IMR-90 (cell line): ENCODE results near the gene TBCEL. TPM values are rescaled to one million over a fixed set of nuclear protein-coding genes. Genes with fewer than 3 reads are reported as not detected.

Experiments used
- ATAC-seq: fragments of 200-7000 bp; cut with Tn5 transposase; 2 replicates; pipeline ENCODE4 v1.9.1; 2020; ENCODE audit warnings: low read depth, mild to moderate bottlenecking, moderate library complexity
- BruUV-seq: library from RNA; stranded (reverse); fragments of 400-500 nt; replicated peaks from 2 replicates; lab custom pipeline; 2021; lab: Mats Ljungman, UMichigan
- CTCF ChIA-PET: fragments of 300-600 bp; formaldehyde crosslinking; extraction: SDS; loops from one replicate; lab custom pipeline; 2021; ENCODE audit warnings: antibody characterized with exemption; lab: Yijun Ruan, JAX
- POLR2A ChIA-PET: fragments of 300-600 bp; sonication (Branson Sonifier 250); formaldehyde crosslinking; loops from one replicate; lab custom pipeline; 2022; ENCODE audit warnings: antibody characterized with exemption; ENCODE audit not compliant: unreplicated experiment; lab: Charles Lee
- DNase-seq: peaks from one replicate; pipeline ENCODE4 v3.0.0; 2013
- H2AFZ ChIP-seq: replicated peaks from 2 replicates; pipeline ENCODE3; 2013; ENCODE audit warnings: low read length, mild to moderate bottlenecking; ENCODE audit not compliant: poor library complexity
- H2AK5ac ChIP-seq: 2 replicates; pipeline ENCODE4 v1.6.1; 2013; ENCODE audit warnings: low read depth, low read length, inconsistent platforms
- H2AK9ac ChIP-seq: replicated peaks from 2 replicates; pipeline ENCODE3; 2013; ENCODE audit warnings: mild to moderate bottlenecking, low read depth, low read length, moderate library complexity; ENCODE audit not compliant: poor library complexity
- H2BK120ac ChIP-seq: 2 replicates; pipeline ENCODE4 v1.6.1; 2013; ENCODE audit warnings: low read depth, low read length, inconsistent platforms
- H2BK15ac ChIP-seq: 3 replicates; pipeline ENCODE4 v1.6.1; 2013; ENCODE audit warnings: low read depth, low read length, inconsistent platforms
- H2BK20ac ChIP-seq: 2 replicates; pipeline ENCODE4 v1.6.1; 2013; ENCODE audit warnings: low read depth, mild to moderate bottlenecking, inconsistent platforms, low read length, moderate library complexity
- H2BK5ac ChIP-seq: 2 replicates; pipeline ENCODE4 v1.6.1; 2013; ENCODE audit warnings: mild to moderate bottlenecking, low read depth, low read length, inconsistent platforms; ENCODE audit not compliant: poor library complexity, severe bottlenecking
- H3K14ac ChIP-seq: replicated peaks from 2 replicates; pipeline ENCODE4 v1.6.1; 2013; ENCODE audit warnings: low read depth, low read length, inconsistent platforms
- H3K18ac ChIP-seq: 2 replicates; pipeline ENCODE4 v1.6.1; 2013; ENCODE audit warnings: low read depth, low read length, control low read depth
- H3K23ac ChIP-seq: 2 replicates; pipeline ENCODE4 v1.6.1; 2013; ENCODE audit warnings: low read depth, low read length, inconsistent platforms
- H3K27ac ChIP-seq: 2 replicates; pipeline ENCODE4 v1.5.1; 2013; ENCODE audit warnings: mild to moderate bottlenecking, control low read depth, low read length; ENCODE audit not compliant: insufficient read depth
- H3K27me3 ChIP-seq: 2 replicates; pipeline ENCODE4 v1.6.1; 2013; ENCODE audit warnings: low read length; ENCODE audit not compliant: control insufficient read depth, insufficient read depth
- H3K36me3 ChIP-seq: 2 replicates; pipeline ENCODE4 v1.6.1; 2013; ENCODE audit warnings: low read length, mixed read lengths; ENCODE audit not compliant: control insufficient read depth, insufficient read depth
- H3K4ac ChIP-seq: 2 replicates; pipeline ENCODE4 v1.6.1; 2013; ENCODE audit warnings: low read depth, low read length, inconsistent platforms
- H3K4me1 ChIP-seq: 2 replicates; pipeline ENCODE4 v1.6.1; 2013; ENCODE audit warnings: low read length, mixed read lengths; ENCODE audit not compliant: control insufficient read depth, insufficient read depth
- H3K4me2 ChIP-seq: 2 replicates; pipeline ENCODE4 v1.6.1; 2013; ENCODE audit warnings: low read depth, mild to moderate bottlenecking, control low read depth, low read length, moderate library complexity
- H3K4me3 ChIP-seq: 2 replicates; pipeline ENCODE4 v1.5.1; 2013; ENCODE audit warnings: low read depth, mild to moderate bottlenecking, control low read depth, low read length, moderate library complexity; ENCODE audit not compliant: insufficient read depth
- H3K56ac ChIP-seq: 2 replicates; pipeline ENCODE4 v1.6.1; 2013; ENCODE audit warnings: low read length, inconsistent platforms; ENCODE audit not compliant: insufficient read depth; ENCODE audit errors: extremely low read depth
- H3K79me1 ChIP-seq, 2 experiments: 2 replicates each; pipeline ENCODE4 v1.6.1; 2013; ENCODE audit warnings: low read length in 2 of 2, inconsistent platforms in 1 of 2, low read depth in 1 of 2
- H3K9ac ChIP-seq: 2 replicates; pipeline ENCODE4 v1.6.1; 2013; ENCODE audit warnings: low read depth, low read length, control low read depth
- H3K9me1 ChIP-seq: 2 replicates; pipeline ENCODE4 v1.6.1; 2013; ENCODE audit warnings: low read length, inconsistent platforms; ENCODE audit not compliant: insufficient read depth
- H3K9me3 ChIP-seq: 2 replicates; pipeline ENCODE4 v1.6.1; 2013; ENCODE audit warnings: low read length; ENCODE audit not compliant: control insufficient read depth, insufficient read depth
- H4K20me1 ChIP-seq: 2 replicates; pipeline ENCODE4 v1.6.1; 2013; ENCODE audit warnings: low read length, inconsistent platforms; ENCODE audit not compliant: insufficient read depth
- H4K5ac ChIP-seq: 2 replicates; pipeline ENCODE4 v1.6.1; 2013; ENCODE audit warnings: mild to moderate bottlenecking, low read depth, low read length, control low read depth
- H4K8ac ChIP-seq, 2 experiments: 2 replicates each; pipeline ENCODE4 v1.6.1; 2013; ENCODE audit warnings: low read depth in 2 of 2, low read length in 2 of 2, control low read depth in 1 of 2, inconsistent platforms in 1 of 2
- H4K91ac ChIP-seq: 2 replicates; pipeline ENCODE4 v1.6.1; 2013; ENCODE audit warnings: low read depth, low read length, inconsistent platforms; ENCODE audit not compliant: insufficient read depth
- CHD1 ChIP-seq: IDR thresholded peaks from 2 replicates; pipeline ENCODE4 v1.6.1; 2012; ENCODE audit warnings: low read depth, low read length, improper control_type of control experiment
- MAFK ChIP-seq: IDR thresholded peaks from 2 replicates; pipeline ENCODE4 v1.6.1; 2012; ENCODE audit warnings: low read depth, low read length, improper control_type of control experiment
- RAD21 ChIP-seq: IDR thresholded peaks from 2 replicates; pipeline ENCODE4 v1.6.1; 2012; ENCODE audit warnings: low read length, improper control_type of control experiment
- RCOR1 ChIP-seq: IDR thresholded peaks from 2 replicates; pipeline ENCODE4 v1.6.1; 2012; ENCODE audit warnings: mild to moderate bottlenecking, low read length, improper control_type of control experiment; ENCODE audit not compliant: insufficient replicate concordance
- WGBS, 2 experiments: methylation state at CpG; one replicate each; pipeline versions ENCODE4 v1.1.5 to v1.1.7; 2013; ENCODE audit warnings: missing lambda C conversion rate in 2 of 2; ENCODE audit not compliant: insufficient read length in 1 of 2; ENCODE audit errors: extremely low coverage in 2 of 2; 5-methylcytosine and 5-hydroxymethylcytosine counted together
- dilution Hi-C: fragments of 300-500 bp; cut with HindIII; formaldehyde crosslinking; loops from one replicate; pipeline ENCODE4 v1.14.3; 2018; ENCODE audit warnings: low sequenced_read_pairs; ENCODE audit not compliant: unreplicated experiment
- in situ Hi-C: fragments of 300-500 bp; cut with MboI; formaldehyde crosslinking; loops from 3 replicates; pipeline ENCODE4 v1.14.3; 2019; ENCODE audit warnings: low sequenced_read_pairs, inconsistent platforms, mixed read lengths
- intact Hi-C: fragments of 100-400 bp; cut with micrococcal nuclease; formaldehyde crosslinking; loops from 2 replicates; pipeline ENCODE4 v1.10.0; 2022
- polyA plus RNA-seq, 3 experiments: library from polyadenylated mRNA; depleted of rRNA; stranded (reverse); fragments of >200 nt; gene quantifications; 2 replicates each; pipeline ENCODE4 v1.2.3, GENCODE V29; 2012; ENCODE audit warnings: low replicate concordance in 1 of 3
- total RNA-seq: library from RNA; depleted of rRNA; stranded (reverse); fragments of >200 nt; gene quantifications from 2 replicates; pipeline ENCODE4 v1.2.3, GENCODE V29; 2012

TBCEL gene
- total and polyA plus RNA-seq, 2 of the 4 experiments (the other 2 are of a cell fraction), result 7.1 to 21.0 TPM

DNA sequence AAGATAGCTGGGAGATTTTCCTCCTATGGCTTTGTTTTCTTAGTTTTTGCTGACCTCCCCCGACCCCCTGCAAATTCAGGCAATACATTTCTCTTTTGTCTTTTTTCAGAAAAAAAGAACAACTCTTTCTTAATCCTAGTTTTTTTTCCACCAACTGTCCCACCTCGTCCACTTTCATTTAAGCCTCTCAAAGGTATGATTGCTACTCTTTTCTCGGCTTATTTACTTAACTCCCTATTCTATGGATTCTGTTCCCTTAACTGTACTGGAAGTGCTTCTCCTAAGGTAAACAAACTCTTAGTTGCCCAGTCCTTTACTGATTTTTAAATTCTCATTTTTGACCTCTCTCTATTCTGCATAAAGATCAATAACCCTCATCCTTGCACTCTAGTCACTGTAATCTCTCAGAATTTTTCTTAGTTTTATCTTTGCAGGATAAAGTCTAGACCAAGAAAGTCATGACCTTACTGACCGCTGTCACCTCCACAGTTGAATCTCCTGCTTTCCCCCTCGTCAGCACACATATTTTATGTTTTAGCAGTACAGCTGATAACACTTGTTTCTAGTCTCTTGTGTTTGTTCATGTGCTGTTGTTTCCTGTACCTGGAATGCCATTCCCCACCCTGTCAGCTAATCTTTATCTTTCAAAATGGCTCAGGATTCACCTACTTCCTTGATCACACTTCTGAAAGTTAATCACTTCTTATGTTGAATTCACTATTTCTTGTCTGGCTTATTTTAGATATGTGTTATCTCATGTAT, 14.9 kb downstream of the TBCEL start:
- peaks cover 18 to 28% of the 10 kb centered on the region in 2 experiments; a peak in 3 of 4 replicates for H3K79me1 ChIP-seq
- H4K20me1 ChIP-seq, result peaks cover 11% of the 10 kb centered on the region; the same call in 1 of the 2 replicates
- no peak overlapping the region for H2BK15ac ChIP-seq
- in situ Hi-C loops, result no loop called here
- BruUV-seq, result no TSS peak
- H3K56ac ChIP-seq, result no peak overlapping the region
- no peak overlapping the region for H2AFZ ChIP-seq
- intact Hi-C loops, result no loop called here
- no peak overlapping the region for H2AK9ac ChIP-seq
- no peak overlapping the region for H2BK20ac ChIP-seq
- H3K9me1 ChIP-seq, result peaks cover 3% of the 10 kb centered on the region; the same call in 1 of the 2 replicates
- no peaks in the 10 kb centered on the region for H3K9me3 ChIP-seq
- TF ChIP-seq RAD21 (no peak), CHD1 (no peak), MAFK (no peak), RCOR1 (no peak)
- H3K23ac ChIP-seq, result no peak overlapping the region
- H3K4me2 ChIP-seq, result no peak overlapping the region
- H3K18ac ChIP-seq, result no peak overlapping the region
- no peak overlapping the region for H4K91ac ChIP-seq
- dilution Hi-C loops, result no loop called here
- no peak overlapping the region for H3K4ac ChIP-seq
- no peak for ATAC-seq
- no peak overlapping the region for H2BK5ac ChIP-seq
- H3K27me3 ChIP-seq, result no peaks in the 10 kb centered on the region
- ChIA-PET POLR2A (no interaction called here), CTCF (no interaction called here)
- H3K27ac ChIP-seq, result no peak overlapping the region
- 100% methylated on average over 1 of the region's 5 CpGs; no CpG with 5 or more reads in 1 of the 2 experiments for WGBS, 2 experiments
- H3K14ac ChIP-seq, result no peak overlapping the region
- no peak overlapping the region for H3K9ac ChIP-seq
- H2AK5ac ChIP-seq, result no peak overlapping the region
- H2BK120ac ChIP-seq, result no peak overlapping the region
- no peak for DNase-seq
- no peak overlapping the region for H4K5ac ChIP-seq
- H3K36me3 ChIP-seq, result no peaks in the 10 kb centered on the region
- H3K4me3 ChIP-seq, result no peak overlapping the region
- no peak overlapping the region for H4K8ac ChIP-seq
- H3K4me1 ChIP-seq, result 0 out of 2 replicates have a peak, but pooled peaks cover 1% of the 10 kb centered on the region
